GM12872 (cell line): ENCODE results near the gene INTS1.

ENCODE experiments used
- CTCF ChIP-seq: IDR thresholded peaks from 3 replicates; pipeline ENCODE4 v1.5.1; 2011; ENCODE audit warnings: low read depth, mild to moderate bottlenecking, low read length, moderate library complexity; ENCODE audit not compliant: insufficient read depth

INTS1 gene

GRCh38 chr7:1455955-1456354, 48.2 kb downstream of the INTS1 start:
- no peak for TF ChIP-seq CTCF

- TF ChIP-seq CTCF, result no peak
These were observed 48.8 kb downstream of the INTS1 start for GRCh38 chr7:1455241-1455939.

- TF ChIP-seq CTCF, result no peak
These were observed 49.6 kb downstream of the INTS1 start for GRCh38 chr7:1454542-1454941.

GRCh38 chr7:1452205-1452604, 52.0 kb downstream of the INTS1 start:
- no peak for TF ChIP-seq CTCF

GRCh38 chr7:1450987-1451386, 53.2 kb downstream of the INTS1 start:
- TF ChIP-seq CTCF, result no peak

- TF ChIP-seq CTCF, result no peak
These were observed 53.8 kb downstream of the INTS1 start for GRCh38 chr7:1450431-1450830.

GRCh38 chr7:1449951-1450350, 54.2 kb downstream of the INTS1 start:
- TF ChIP-seq CTCF, result no peak
